Muscle layer of colon (tissue), 2 donors: Measurements from ENCODE around the gene LRMDA.

Experiments used
- H3K27ac ChIP-seq: one replicate; pipeline ENCODE4 v1.7.0; 2013; ENCODE audit warnings: low read depth, mild to moderate bottlenecking, low read length, moderate library complexity
- H3K27me3 ChIP-seq, 2 donors: one replicate each; pipeline ENCODE4 v1.7.0; 2013; ENCODE audit warnings: low read length in 2 of 2, mild to moderate bottlenecking in 2 of 2; ENCODE audit not compliant: insufficient read depth in 2 of 2, control insufficient read depth in 1 of 2
- H3K36me3 ChIP-seq: one replicate; pipeline ENCODE4 v1.7.0; 2013; ENCODE audit warnings: mild to moderate bottlenecking, low read length; ENCODE audit not compliant: insufficient read depth
- H3K4me1 ChIP-seq: one replicate; pipeline ENCODE4 v1.7.0; 2013; ENCODE audit warnings: mild to moderate bottlenecking, low read length; ENCODE audit not compliant: insufficient read depth
- H3K4me3 ChIP-seq, 2 donors: one replicate each; pipeline ENCODE4 v1.7.0; 2013; ENCODE audit warnings: low read length in 2 of 2, low read depth in 1 of 2, mild to moderate bottlenecking in 1 of 2, moderate library complexity in 1 of 2
- H3K9ac ChIP-seq: one replicate; pipeline ENCODE4 v1.7.0; 2013; ENCODE audit warnings: low read length
- H3K9me3 ChIP-seq: one replicate; pipeline ENCODE4 v1.7.0; 2013; ENCODE audit warnings: mild to moderate bottlenecking, low read length
- donor health status: abdominal sarcoma.
- donor health status: Adenocarcinoma of cecum.

LRMDA gene

DNA sequence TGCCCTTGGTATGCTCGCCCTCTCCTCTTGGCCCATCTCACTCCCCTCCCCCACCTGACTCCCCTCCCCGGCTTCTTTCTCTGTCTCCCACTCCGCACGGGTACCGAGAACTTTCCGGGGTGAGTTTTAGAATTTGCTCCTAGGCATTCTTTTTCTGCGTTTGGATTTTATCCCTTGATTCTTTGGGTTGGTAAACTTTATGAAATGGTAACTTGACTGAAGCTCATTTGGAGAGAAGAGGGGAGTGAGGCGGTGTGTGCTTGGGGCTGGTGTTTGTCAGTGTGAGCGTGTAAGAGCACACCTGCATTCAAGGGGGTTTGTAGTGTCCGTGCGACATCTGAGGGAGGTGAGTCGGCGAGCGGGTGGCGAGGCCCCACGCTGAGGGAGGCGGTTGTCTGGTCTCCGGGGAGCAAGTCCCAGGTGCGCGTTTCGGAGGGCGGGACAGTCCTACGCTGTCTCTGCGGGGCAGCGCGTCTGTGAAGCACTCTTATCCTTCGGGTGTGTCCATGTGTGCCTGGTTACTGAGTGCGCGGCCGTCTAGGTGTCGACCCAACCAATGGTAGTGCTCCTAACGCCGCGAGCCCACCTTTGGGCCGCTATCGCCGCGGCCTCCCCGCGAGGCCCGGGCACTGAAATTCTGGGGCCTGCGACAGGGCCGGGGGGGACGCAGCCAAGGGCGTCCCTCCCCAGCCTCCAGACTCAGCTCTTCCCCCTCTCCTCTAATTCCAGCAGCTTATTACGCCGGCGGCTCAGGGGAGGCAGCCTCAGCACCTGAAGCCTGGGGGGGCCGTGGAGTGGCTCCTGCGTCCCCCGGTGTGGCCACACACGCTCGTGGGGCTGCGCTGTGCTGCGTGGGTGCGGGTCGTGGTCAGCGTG, 27.2 kb upstream of the LRMDA start:
- peak overlapping the region; percentile 98 for H3K27ac ChIP-seq
- H3K9ac ChIP-seq, result peak overlapping the region; percentile 73
- H3K4me1 ChIP-seq, result peaks cover 5% of the 10 kb centered on the region
- peak overlapping the region; percentile 45 to 86 for H3K4me3 ChIP-seq
- no peaks in the 10 kb centered on the region for H3K36me3 ChIP-seq
- H3K27me3 ChIP-seq, result no peaks in the 10 kb centered on the region
- H3K9me3 ChIP-seq, result no peaks in the 10 kb centered on the region

DNA sequence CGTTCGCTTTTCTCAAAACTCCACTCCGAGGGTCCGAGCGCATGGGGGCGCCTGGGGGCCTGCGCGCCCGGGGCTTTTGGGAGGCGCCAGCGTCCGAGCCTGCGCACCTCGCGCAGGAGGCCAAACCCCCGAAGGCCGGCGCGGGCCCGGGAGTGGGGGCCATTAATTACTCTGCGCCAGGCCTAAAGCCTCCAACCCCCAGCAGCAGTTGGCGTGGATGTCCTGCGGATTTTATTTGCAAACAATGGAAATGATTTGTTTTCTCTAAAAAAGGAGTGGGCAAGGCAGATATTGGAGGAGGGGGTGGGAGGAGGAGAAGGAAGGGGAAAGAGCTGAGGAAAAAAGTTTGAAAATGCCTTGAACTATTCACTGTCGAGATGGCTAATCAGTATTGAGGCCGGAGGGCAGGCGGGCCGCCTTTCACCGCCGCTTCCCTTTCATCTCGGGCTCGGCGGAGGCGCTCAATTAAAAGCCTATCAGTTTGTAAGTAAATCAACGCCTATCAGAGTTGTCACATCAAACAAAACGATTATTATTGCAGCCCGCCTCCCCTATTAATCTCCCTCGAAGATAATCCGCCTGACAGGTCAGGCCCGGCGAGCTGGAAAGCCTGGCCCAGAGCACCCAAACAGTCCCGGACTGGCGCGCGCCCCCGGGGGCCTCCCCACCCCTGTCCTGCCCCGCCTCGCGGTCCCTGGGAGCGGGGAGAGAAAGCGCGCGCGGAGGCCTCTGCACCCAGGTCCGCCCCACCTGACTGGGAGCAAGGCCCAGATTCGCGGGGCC, 26.4 kb upstream of the LRMDA start:
- Histone ChIP-seq H3K4me1 (peaks cover 5% of the 10 kb centered on the region), H3K27me3 (no peaks in the 10 kb centered on the region), H3K27ac (peak overlapping the region; percentile 98), H3K36me3 (no peaks in the 10 kb centered on the region), H3K4me3 (peak overlapping the region; percentile 45 to 86), H3K9ac (no peak overlapping the region), H3K9me3 (no peaks in the 10 kb centered on the region)

DNA sequence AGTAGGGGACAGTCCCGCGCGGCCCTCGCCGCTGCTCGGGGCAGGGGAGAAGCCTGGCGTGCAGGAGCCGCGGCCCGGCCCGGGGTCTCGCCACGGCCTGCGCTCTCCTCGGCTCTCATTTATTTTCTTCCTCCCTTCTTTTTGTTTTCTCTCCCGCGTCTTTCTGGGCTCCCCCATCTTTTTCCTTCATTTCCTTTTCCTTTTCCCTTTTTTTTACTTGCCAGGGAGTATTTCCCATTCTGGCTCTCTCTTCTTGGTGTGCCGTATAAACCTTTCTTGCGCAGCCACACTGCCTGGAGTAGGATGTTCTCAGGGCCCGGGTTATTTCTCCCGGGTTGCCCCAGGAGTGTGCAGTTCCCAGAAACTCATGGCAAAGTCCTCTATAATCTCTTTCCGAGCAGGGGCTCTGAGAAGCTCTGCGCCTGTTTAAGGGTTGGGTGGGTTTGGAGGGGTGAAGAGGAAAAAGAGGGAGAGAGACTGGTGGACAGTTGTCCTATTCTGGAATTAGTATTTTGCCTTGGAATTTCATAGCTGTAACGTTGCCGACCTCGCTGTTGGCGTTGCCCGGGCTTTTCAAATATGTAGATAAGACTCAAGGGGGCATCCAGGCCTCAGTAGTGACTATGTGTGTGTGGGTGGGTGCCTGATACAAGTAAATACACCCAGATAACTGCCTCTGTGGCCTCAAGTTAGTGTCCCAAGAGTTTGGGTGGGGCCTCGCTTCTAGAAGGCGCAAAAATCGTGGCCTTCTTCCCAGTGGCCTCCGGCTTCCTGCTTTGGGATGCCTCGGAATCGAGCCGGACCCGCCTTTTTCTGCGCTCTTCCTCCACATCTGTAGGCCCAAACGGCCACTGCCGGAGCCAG, 25.6 kb upstream of the LRMDA start:
- H3K4me1 ChIP-seq, result peaks cover 5% of the 10 kb centered on the region
- H3K9ac ChIP-seq, result no peak overlapping the region
- H3K27me3 ChIP-seq, result no peaks in the 10 kb centered on the region
- H3K36me3 ChIP-seq, result no peaks in the 10 kb centered on the region
- H3K4me3 ChIP-seq, result no peak overlapping the region
- no peak overlapping the region for H3K27ac ChIP-seq
- no peaks in the 10 kb centered on the region for H3K9me3 ChIP-seq

DNA sequence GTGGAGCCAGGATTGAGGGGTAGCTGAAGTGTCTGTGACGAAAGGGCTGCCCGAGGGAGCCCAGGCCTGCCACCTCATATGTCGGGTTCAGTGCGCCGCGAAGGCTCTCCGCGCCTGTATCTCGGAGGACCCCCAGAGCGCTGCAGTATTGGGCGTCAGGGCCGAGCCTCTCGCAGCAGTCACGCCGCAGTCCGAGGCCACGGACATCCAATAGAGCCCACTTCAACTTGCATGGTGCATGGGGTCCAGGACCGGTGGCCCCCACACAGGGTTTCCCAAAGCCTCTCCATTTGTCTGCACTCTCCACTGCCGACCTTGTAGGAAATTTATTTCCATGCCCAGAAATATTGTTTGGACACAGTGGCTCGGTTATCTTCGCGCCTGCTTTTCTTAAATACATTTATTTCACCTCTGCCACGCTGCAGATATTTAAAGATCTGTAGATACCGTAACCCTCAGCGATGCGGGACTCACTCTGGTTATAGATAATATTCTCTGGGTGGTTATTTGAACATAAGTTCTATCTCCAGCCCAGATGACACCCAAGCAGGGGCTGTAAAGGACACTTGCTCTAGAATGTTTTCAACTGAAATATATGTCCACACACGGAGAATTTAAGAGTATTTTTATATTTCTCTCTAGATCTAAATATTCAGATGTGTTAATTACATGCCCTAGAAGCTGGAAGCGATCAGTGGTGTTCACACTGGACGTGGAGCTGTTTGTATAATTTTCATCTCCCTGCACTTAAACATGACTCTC, 24.8 kb upstream of the LRMDA start:
- no peak overlapping the region for H3K27ac ChIP-seq
- H3K4me1 ChIP-seq, result peaks cover 5% of the 10 kb centered on the region
- H3K4me3 ChIP-seq, result peak overlapping the region in 1 of 2 donors; percentile 86
- no peaks in the 10 kb centered on the region for H3K27me3 ChIP-seq
- H3K9me3 ChIP-seq, result no peaks in the 10 kb centered on the region
- no peaks in the 10 kb centered on the region for H3K36me3 ChIP-seq
- no peak overlapping the region for H3K9ac ChIP-seq

DNA sequence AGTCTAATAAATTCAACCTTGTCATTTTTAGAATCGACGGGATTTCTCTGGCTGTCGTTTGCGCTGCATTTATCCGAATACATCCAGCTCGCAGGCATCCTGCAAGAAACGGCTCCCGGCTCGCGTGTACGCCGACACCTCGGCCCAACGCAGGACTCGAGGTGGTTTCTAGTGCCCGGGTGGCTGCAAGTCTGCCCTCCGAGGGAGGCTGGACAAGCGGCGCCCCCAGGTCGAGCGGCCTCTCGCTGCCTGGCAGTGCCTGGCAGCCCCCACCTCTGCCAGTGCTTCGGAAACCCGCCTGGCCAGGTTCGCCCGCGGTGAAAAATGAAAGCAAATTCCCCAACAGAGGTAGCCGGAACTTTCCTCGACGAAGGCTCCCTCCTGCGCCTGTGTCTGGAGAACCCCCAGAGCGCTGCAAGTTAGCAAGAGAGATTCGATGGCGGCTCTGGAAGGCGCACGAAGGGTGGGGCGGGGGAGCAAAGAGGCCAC, 24.2 kb upstream of the LRMDA start:
- no peaks in the 10 kb centered on the region for H3K36me3 ChIP-seq
- H3K27me3 ChIP-seq, result no peaks in the 10 kb centered on the region
- H3K27ac ChIP-seq, result peak overlapping the region; percentile 83
- H3K4me1 ChIP-seq, result peaks cover 5% of the 10 kb centered on the region
- no peak overlapping the region for H3K9ac ChIP-seq
- H3K4me3 ChIP-seq, result peak overlapping the region; percentile 73 to 86
- H3K9me3 ChIP-seq, result no peaks in the 10 kb centered on the region

DNA sequence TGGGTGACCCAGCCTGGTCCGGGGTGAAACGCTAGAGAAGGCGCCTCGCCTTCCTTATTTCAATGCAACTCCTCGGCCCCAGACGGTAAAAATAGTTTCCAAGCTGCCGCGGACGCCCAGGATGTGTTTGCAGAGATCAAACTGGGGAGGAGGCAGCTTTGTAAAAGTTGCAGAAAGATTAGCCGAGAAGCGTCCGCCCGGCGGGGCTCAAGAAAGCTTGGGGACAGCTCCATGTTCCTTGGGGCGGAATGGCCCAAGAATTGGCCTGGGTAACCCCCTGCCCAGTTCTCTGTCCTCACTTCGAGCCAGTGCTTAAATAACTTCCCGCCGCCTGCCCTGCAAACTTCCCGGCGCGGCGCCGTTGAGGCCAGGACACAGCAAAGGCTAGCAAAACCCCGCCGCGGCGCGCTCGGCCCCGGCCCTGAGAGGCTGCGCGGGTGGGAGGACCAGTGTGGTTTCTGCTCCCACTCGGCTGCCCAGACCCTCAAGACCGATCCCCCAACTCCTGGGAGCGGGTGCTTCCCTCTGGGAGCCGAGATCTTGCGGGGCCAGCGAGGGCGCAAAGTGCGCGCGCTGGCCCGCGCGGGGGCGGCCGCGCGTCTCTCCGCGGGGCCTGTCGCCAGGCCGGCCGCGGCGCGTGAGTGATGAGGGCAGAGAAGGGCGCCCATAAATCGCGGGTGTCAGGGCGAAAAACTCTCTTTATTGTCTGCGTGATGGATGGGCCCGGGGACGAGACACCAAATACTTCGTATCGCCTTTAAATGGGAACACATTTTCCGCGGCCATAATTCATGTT, 23.5 kb upstream of the LRMDA start:
- Histone ChIP-seq H3K27ac (peak overlapping the region; percentile 83), H3K9ac (no peak overlapping the region), H3K4me3 (peak overlapping the region; percentile 73 to 86), H3K36me3 (no peaks in the 10 kb centered on the region), H3K27me3 (no peaks in the 10 kb centered on the region), H3K9me3 (no peaks in the 10 kb centered on the region), H3K4me1 (peaks cover 5% of the 10 kb centered on the region)

DNA sequence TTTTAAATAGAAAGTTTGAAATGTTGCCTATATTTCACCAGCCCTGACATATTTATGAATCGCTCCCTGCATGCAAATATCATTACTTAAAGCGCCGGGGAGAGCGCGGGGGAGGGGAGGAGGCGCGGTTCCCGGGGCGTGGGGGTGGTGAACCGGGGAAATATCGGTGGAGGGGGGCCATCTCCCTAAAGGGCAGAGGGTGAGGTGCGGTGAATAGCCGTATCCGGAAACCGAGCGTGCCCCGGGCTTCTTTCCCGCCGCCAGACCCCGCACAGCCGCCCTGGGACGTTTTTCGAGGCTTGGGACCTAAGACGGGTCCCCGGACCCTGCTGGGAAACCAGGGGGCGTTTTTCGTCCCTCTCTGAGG, 22.9 kb upstream of the LRMDA start:
- no peaks in the 10 kb centered on the region for H3K36me3 ChIP-seq
- H3K4me1 ChIP-seq, result peaks cover 5% of the 10 kb centered on the region
- no peaks in the 10 kb centered on the region for H3K9me3 ChIP-seq
- H3K27me3 ChIP-seq, result no peaks in the 10 kb centered on the region
- H3K27ac ChIP-seq, result peak overlapping the region; percentile 83
- H3K9ac ChIP-seq, result no peak overlapping the region
- peak overlapping the region; percentile 73 to 86 for H3K4me3 ChIP-seq

DNA sequence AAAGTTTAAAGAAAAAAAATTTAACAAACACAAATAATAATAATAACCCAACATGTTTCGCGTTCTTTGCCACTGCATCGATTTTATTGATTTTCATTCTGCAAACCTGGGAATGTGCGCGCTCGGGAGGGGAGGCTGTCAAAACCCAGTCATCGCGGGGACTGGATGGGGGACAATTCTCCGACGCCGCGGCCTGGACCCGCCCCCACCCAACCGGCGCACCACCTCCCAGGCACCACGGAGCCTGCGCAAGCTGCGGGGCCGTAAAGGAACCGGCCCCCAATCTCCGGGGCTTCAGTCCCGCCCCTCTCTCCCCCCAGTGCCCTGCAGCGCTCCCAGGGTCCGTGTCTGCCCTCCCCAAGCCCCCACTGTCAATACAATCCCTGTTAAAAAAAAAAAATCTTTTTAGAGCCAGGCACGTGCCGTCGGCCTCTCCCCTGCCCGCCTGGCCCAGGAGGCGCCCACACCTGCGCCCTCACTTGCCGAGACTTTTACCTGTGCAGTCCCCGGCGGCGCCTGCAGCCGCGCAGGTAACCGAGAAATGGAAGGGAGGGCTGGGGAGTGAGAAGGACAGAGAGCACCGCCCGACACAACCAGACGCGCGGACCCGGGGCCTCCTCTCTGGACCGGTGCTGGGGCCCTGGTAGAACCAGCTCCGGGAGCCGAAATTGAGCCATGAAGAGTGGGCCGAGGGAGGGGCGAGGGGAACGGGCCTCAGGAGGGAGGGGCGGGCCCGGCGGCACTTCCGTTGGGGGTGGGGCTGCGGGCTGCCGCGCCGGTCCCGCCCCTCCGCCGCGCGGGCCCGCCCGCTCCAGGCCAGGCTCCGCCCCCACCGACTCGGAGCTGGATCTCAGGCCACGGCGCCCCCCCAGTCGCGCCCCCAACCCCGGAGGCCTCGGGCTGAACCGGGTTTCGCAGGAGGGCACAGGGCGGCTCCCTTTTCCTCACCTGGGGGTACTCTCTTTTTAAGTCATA, 22.2 kb upstream of the LRMDA start:
- H3K36me3 ChIP-seq, result no peaks in the 10 kb centered on the region
- no peaks in the 10 kb centered on the region for H3K27me3 ChIP-seq
- H3K9me3 ChIP-seq, result no peaks in the 10 kb centered on the region
- peak overlapping the region; percentile 73 to 86 for H3K4me3 ChIP-seq
- H3K9ac ChIP-seq, result peak overlapping the region; percentile 44
- H3K4me1 ChIP-seq, result no peaks in the 10 kb centered on the region
- H3K27ac ChIP-seq, result peak overlapping the region; percentile 83

DNA sequence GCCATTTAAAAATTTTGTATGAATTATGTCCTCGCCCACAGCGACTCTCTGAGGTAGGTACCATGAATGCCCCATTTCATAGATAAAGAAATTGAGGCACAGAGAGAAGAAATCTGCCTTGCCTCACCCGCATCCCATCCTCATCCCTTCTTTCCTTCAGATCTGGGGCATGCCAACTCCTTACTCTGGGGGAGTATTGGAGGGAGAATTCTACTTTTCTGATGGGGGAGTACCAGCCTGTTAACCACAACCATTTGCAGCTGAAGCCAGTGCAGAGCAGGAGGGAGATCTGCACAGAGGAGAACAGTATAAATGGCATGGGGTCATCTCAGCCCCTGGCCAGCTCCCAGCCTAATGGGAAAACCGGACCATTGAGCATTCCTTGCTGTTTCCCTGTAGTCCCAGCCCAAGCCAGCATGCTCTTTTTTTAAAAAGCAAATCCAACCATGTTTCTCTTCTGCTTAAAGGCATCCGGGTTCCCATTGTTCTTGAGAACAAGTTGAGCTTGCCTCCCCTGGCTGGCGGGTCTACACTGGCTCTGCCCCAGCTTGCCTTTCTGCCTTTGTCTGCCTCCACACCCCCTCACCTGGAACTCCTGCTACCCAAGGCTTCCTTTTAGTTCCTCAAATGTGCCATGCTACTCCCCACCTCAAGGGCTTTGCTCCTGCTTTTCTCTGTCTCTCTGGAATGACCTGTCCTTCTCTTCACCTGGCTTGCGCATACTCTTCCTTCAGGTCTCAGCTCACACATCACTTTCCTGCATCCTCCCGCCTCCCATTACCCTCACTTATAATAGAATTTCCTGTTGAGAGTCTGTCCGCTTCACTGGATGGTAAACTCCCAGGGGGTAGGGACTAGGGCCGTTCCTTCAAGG, 21.1 kb upstream of the LRMDA start:
- Histone ChIP-seq H3K4me3 (no peak overlapping the region), H3K9ac (no peak overlapping the region), H3K27ac (no peak overlapping the region), H3K9me3 (no peaks in the 10 kb centered on the region), H3K4me1 (no peaks in the 10 kb centered on the region), H3K27me3 (no peaks in the 10 kb centered on the region), H3K36me3 (no peaks in the 10 kb centered on the region)
